Natural killer cell treated with Interleukin-12 subunit alpha and Interleukin-12 subunit beta and Interleukin-15 and Interleukin-18, amount 100 ng/mL, for 72 hours (primary cell): ENCODE measurements around the gene RRP15. TPM values are rescaled to one million over a fixed set of nuclear protein-coding genes. Genes with fewer than 3 reads are reported as not detected.
"Not testable (repeated sequence)": the region's sequence is repeated elsewhere in the genome, so short reads cannot be mapped to it uniquely, and the experiment has no call there.

Experiments used
- ATAC-seq, 2 donors: fragments of 150-1000 bp; cut with Tn5 transposase in 1 of 2; sonication (Bioruptor Pico), chemical (Tn5 transposase) in 1 of 2; 2 replicates each; pipeline ENCODE4 v1.10.0; 2021
- DNase-seq: peaks from one replicate; pipeline ENCODE4 v3.0.0; 2022; ENCODE audit warnings: low spot score
- H3K27ac Mint-ChIP-seq, 2 donors: 1 replicate in 1 of 2; 2 replicates in 1 of 2; pipeline ENCODE4 v1.8.0; 2022; ENCODE audit warnings: mixed read lengths in 2 of 2, mild to moderate bottlenecking in 1 of 2, moderate library complexity in 1 of 2
- H3K27me3 Mint-ChIP-seq, 2 donors: 1 replicate in 1 of 2; 2 replicates in 1 of 2; pipeline ENCODE4 v1.8.0; 2022; ENCODE audit warnings: mixed read lengths in 2 of 2
- H3K36me3 Mint-ChIP-seq: one replicate; pipeline ENCODE4 v1.8.0; 2022; ENCODE audit warnings: mixed read lengths
- H3K4me1 Mint-ChIP-seq, 2 donors: 1 replicate in 1 of 2; 2 replicates in 1 of 2; pipeline ENCODE4 v1.8.0; 2022; ENCODE audit warnings: low read depth in 2 of 2, mixed read lengths in 2 of 2, mild to moderate bottlenecking in 1 of 2
- H3K4me3 Mint-ChIP-seq: one replicate; pipeline ENCODE4 v1.8.0; 2022; ENCODE audit warnings: mixed read lengths
- H3K9me3 Mint-ChIP-seq: 2 replicates; pipeline ENCODE4 v1.8.0; 2022; ENCODE audit warnings: mixed read lengths
- total RNA-seq, 2 donors: library from RNA; stranded (reverse); gene quantifications; one replicate each; pipeline ENCODE4 v1.2.3, GENCODE V29; 2022

Gene RRP15
- total RNA-seq, 2 donors from 2014 or later = 23.9 to 32.4 TPM

DNA sequence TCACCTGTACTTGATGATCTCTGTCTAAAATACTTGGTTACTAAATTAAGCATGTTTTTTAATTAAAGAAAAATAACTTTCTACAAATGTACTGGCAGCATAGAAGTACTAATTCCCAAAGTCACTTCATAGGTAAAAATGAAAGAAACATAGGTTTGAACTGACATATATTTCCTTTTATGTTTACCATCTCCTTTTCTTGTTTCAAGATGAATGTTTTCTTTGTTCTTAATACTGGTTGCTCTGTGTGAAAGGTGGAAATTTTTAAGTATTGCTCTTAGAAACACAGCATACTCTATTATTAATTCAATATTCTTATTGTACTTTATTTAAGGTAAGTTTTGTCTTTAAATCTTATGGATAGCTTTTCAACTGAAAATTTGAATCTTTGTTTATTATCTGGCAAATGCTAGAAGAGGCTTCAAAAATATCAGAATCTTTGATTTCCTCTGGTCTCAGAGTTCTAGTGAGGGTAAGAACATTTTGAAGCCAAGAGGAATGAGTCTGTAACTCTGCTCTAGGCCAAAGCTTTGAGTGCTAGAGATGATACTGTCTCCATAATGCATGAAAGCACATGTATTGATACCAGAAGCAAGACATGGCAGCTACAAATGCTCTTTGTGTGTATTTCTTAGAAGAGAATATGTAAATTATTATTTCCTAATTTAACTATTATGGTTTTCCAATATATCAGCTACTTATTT, 18.2 kb downstream of the RRP15 start:
- Mint-ChIP-seq H3K27me3 (no peaks in the 10 kb centered on the region), H3K27ac (no peak overlapping the region), H3K9me3 (no peaks in the 10 kb centered on the region), H3K36me3 (peaks cover 9% of the 10 kb centered on the region), H3K4me3 (no peak overlapping the region), H3K4me1 (peaks cover 0 to under 1% of the 10 kb centered on the region in 2 donors)
- DNase-seq (no peak), ATAC-seq (no peak)

DNA sequence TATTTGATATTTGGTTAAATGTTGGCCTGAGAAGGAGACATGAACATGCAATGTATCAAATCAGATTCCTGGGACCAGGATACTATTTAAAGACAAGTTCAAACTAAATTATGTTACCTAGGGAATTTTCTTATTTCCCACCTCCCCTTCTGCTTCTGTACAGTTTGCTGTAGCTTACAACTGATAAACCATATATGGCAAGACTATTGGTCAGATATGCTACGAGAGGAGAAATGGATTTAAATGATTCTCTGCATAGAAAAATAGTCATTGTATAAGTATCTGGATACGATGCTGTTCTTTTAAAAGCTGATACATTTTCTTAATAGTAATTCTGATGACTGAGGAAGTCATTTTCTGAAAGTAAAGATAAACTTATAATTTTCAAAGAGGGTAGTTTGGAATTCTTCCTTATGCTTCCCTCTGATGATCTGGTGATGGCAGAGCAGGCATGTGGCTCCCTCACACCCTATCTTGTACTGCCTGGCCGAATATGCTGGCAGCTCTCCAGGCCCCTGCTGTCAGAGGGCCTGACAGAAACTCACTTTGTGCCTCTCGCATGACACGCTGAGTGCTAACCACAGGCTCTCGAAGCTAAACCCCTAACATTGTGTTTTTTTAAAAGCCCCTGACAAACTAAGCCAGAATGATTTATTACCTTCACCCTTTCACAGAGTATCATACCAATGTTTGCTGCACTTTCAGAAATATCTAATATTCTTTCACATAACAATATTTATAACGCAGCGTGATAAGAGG, 19.4 kb downstream of the RRP15 start:
- H3K4me1 Mint-ChIP-seq = no peaks in the 10 kb centered on the region
- no peak overlapping the region for H3K27ac Mint-ChIP-seq
- H3K4me3 Mint-ChIP-seq = no peak overlapping the region
- ATAC-seq (no peak), DNase-seq (no peak)
- peaks cover 9% of the 10 kb centered on the region for H3K36me3 Mint-ChIP-seq
- no peaks in the 10 kb centered on the region for H3K9me3 Mint-ChIP-seq
- H3K27me3 Mint-ChIP-seq = no peaks in the 10 kb centered on the region

DNA sequence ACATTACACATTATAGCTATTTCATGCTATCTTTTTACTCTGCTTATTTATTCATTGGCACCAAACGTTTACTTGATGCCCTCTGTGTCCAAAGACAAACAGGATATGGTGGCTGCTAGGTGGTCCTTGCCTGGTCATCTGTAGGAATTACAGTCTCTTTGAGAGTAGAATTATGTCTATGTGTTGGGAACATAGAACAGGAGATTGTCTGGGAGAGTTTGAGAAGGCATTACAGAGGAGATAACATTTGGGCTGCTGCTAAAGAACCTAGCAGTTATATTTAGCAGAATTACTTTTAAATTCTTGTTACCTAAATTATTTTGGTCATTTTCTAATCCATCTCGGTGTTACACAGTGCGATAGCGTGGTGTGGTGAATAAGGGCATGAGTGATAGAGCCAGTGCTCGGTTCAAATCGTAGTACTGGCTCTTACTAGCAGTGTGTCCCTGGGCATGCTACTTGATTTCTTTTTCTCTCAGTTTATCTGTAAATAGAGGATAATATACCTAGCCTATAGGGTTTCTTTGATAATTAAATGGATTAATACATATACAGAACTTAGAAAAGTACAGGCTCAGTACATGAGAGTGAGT, 20.5 kb downstream of the RRP15 start:
- DNase-seq (no peak), ATAC-seq (no peak)
- Mint-ChIP-seq H3K4me1 (no peaks in the 10 kb centered on the region), H3K36me3 (peaks cover 9% of the 10 kb centered on the region), H3K9me3 (no peaks in the 10 kb centered on the region), H3K27ac (no peak overlapping the region), H3K27me3 (no peaks in the 10 kb centered on the region), H3K4me3 (no peak overlapping the region)

DNA sequence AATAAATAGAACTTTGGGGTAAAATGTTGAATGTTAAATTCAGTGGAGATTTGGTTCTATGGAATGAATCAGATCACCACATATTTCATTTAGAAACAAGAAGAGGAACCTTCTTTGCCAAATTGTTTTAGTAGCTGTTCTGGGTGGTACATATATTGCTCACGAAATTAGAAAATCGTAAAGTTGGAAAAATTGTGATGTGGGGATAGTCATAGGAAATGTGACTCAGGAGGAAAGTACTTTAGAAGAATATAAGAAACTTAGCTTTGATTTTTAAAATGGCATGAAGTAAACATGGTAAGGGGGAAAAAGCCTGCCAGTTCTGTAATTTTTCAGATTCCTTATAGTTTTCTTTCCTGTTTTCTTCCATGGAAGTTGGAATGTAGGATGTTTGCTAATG, 27.4 kb downstream of the RRP15 start:
- H3K27ac Mint-ChIP-seq = no peak overlapping the region
- no peaks in the 10 kb centered on the region for H3K4me1 Mint-ChIP-seq
- DNase-seq (no peak), ATAC-seq (no peak)
- peaks cover 17% of the 10 kb centered on the region for H3K36me3 Mint-ChIP-seq
- H3K27me3 Mint-ChIP-seq = no peaks in the 10 kb centered on the region
- no peak overlapping the region for H3K4me3 Mint-ChIP-seq
- no peaks in the 10 kb centered on the region for H3K9me3 Mint-ChIP-seq

DNA sequence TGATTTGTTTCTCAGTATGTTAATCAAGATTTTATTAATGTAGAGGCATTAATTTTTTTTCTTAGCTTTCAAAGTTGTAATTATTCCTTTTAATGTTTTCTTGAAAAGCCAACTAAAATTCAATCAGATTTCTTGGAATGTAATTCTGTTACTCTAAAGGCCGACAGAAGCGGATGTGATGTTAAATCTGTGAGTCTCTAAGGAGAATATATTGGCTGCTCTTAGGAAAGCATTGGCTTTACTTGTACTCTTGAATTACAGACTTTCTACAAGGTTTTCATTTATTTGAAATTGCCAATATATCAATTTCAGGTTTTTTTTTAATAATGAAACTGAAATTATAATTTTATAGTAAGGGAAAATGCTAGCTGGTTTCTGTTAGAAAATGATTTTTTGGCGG, 29.2 kb downstream of the RRP15 start:
- H3K4me1 Mint-ChIP-seq = no peaks in the 10 kb centered on the region
- no peaks in the 10 kb centered on the region for H3K9me3 Mint-ChIP-seq
- no peak overlapping the region for H3K27ac Mint-ChIP-seq
- H3K4me3 Mint-ChIP-seq = no peak overlapping the region
- DNase-seq (no peak), ATAC-seq (no peak)
- H3K27me3 Mint-ChIP-seq = no peaks in the 10 kb centered on the region
- peaks cover 13% of the 10 kb centered on the region for H3K36me3 Mint-ChIP-seq

DNA sequence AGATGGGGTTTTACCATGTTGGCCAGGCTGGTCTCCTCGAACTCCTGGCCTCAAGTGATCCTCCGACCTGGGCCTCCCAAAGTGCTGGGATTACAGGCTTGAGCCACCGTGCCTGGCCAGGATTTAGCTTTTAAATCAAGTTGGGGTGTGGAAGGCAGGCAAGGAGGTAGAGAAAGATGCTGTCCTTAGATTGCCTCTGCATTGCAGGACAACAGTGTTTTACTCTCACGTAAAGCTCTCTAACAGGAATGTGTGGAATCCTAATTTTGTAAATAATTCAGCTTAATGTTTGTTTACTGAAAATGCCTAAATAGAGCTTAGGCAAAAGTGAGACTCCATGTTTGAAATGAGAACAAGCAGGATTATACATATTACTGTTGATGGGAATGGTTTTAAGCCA, 30.5 kb downstream of the RRP15 start:
- no peak for DNase-seq

DNA sequence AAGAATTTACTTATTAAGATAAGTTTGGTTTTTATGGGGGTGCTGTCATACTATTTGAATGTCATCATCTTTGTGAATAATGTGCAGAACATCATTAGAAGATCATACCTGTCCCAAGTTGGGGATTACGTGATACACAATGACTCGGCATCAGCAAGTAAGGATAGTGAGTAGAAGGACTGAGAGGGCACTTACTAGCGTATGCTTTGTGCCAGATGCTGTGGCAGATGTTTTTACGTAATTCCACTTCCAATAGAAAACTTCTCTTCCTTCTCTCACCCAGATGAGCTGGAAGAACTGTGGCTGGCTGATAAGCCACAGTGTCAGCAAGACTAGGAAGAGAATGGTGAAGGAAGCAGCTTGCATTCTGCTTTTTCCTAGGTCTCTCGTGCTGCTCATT, 32.0 kb downstream of the RRP15 start:
- Mint-ChIP-seq H3K36me3 (peaks cover 6% of the 10 kb centered on the region), H3K4me1 (no peaks in the 10 kb centered on the region), H3K27ac (no peak overlapping the region), H3K9me3 (no peaks in the 10 kb centered on the region), H3K27me3 (no peaks in the 10 kb centered on the region), H3K4me3 (no peak overlapping the region)
- DNase-seq = no peak
- no peak for ATAC-seq

More for the DNA sequence above, 30.5 kb downstream of the RRP15 start:
- no peak for ATAC-seq
- H3K27me3 Mint-ChIP-seq = no peaks in the 10 kb centered on the region
- H3K36me3 Mint-ChIP-seq = peaks cover 13% of the 10 kb centered on the region
- no peak overlapping the region for H3K4me3 Mint-ChIP-seq
- no peak overlapping the region for H3K27ac Mint-ChIP-seq
- no peaks in the 10 kb centered on the region for H3K4me1 Mint-ChIP-seq
- no peaks in the 10 kb centered on the region for H3K9me3 Mint-ChIP-seq

DNA sequence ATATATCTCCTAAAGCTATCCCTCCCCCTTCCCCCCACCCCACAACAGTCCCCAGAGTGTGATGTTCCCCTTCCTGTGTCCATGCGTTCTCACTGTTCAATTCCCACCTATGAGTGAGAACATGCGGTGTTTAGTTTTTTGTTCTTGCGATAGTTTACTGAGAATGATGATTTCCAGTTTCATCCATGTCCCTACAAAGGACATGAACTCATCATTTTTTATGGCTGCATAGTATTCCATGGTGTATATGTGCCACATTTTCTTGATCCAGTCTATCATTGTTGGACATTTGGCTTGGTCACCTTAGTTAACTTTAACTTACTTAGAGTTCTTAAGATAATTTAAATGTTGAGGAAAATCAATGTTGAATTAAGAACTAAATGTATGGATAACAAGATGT, 35.1 kb downstream of the RRP15 start:
- not testable (repeated sequence) for H3K27ac Mint-ChIP-seq, H3K4me1 Mint-ChIP-seq, H3K9me3 Mint-ChIP-seq, DNase-seq, H3K36me3 Mint-ChIP-seq, H3K27me3 Mint-ChIP-seq, H3K4me3 Mint-ChIP-seq, ATAC-seq

DNA sequence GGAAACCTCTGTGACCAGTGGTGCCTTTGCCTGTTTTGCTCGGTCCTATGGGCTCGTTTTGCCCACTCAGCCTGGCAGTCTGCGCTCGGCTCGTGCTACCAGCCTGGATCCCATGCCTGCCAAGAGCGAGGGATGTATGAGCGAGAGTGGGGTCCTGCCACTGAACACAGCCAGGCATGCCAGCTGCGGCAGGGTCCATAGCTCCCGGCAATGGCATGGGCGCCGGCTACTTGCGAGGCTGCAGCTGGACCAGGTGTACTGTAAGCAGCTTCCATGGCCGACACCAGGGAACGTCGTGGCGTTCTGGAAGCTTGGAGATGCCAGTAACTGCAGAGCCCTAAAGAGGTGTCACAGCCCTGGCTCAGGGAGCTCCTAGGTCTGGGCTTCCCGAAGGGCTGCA, 37.7 kb downstream of the RRP15 start:
- H3K9me3 Mint-ChIP-seq = no peaks in the 10 kb centered on the region
- no peak overlapping the region for H3K4me3 Mint-ChIP-seq
- DNase-seq (no peak), ATAC-seq (peak in 1 of 2 donors; percentile 24)
- no peaks in the 10 kb centered on the region for H3K36me3 Mint-ChIP-seq
- H3K27ac Mint-ChIP-seq = no peak overlapping the region
- no peaks in the 10 kb centered on the region for H3K4me1 Mint-ChIP-seq
- no peaks in the 10 kb centered on the region for H3K27me3 Mint-ChIP-seq

DNA sequence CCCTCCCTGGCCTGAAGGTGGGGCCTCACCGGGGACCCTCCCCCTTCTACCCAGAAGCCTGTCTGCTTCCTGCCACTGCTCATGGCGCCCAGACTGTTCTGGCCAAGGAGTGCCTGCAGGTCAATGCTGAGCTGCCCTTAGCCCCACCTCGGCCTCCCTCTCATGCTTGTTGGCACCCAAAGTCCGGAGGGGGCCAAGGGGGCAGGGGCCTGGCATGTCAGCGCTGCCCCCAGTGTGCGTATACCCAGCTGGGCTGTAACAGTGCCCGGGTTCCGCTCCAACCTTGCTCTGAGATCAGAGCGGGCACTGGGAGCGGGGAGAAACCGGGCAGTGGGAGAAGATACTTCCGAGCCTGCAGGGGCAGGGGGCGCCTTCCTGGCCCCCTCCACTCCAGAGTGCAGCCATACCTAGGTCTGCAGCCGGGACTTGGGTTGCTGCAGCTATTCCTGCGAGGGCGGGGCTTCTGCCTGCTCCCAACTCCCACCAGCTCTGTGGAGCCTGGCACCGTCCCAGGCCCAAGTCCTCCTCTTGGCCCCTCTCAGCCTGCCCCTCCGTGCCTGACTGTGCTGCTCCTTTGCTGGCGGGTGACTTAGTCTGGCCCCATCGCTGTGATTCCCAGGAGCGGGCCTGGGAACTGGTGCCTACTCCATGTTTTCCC, 38.6 kb downstream of the RRP15 start:
- Mint-ChIP-seq H3K27me3 (no peaks in the 10 kb centered on the region), H3K9me3 (no peaks in the 10 kb centered on the region), H3K27ac (no peak overlapping the region), H3K36me3 (no peaks in the 10 kb centered on the region), H3K4me3 (no peak overlapping the region), H3K4me1 (no peaks in the 10 kb centered on the region)
- ATAC-seq (peak; percentile 20 to 32), DNase-seq (no peak)

DNA sequence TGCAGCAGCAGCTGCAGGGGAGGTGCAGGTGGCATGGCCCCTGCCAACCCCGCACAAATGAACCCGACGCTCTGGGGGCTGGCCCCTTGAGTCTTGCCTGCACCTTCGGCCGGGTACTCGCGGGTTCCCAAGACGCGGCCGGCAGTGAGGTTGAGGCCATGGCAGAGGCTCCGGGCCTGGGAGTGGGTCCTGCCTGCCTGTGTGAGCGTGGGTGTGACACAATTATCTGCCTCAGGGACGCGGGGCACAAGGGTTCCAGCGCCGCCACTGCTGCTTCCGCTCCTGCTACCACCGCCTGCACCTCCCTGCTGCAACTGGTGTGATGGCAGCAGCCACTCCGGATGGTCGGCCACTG, 39.1 kb downstream of the RRP15 start:
- DNase-seq (no peak), ATAC-seq (peak; percentile 20 to 45)
- H3K27me3 Mint-ChIP-seq = no peaks in the 10 kb centered on the region
- H3K36me3 Mint-ChIP-seq = no peaks in the 10 kb centered on the region
- H3K9me3 Mint-ChIP-seq = no peaks in the 10 kb centered on the region
- no peak overlapping the region for H3K27ac Mint-ChIP-seq
- no peak overlapping the region for H3K4me3 Mint-ChIP-seq
- no peaks in the 10 kb centered on the region for H3K4me1 Mint-ChIP-seq

DNA sequence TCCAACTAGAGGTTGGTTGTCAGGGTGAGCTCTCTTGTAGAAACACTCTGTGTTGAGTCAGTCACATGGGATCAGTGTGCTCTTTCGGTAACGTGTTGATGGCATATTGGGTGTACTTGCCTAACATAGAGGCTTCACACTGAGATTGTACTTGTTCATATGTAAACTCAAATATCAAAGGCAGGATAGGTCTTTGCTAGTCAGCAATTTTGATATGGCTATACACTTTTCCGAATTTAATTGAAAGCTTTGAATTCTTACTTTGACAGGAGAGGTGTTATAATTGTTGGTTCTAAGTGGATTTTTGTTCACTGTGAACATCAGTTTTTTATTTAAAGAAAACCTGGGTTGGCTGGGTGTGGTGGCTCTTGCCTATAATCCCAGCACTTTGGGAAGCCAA, 43.7 kb downstream of the RRP15 start:
- DNase-seq (no peak), ATAC-seq (no peak)
- Mint-ChIP-seq H3K9me3 (no peaks in the 10 kb centered on the region), H3K36me3 (no peaks in the 10 kb centered on the region), H3K27me3 (no peaks in the 10 kb centered on the region), H3K27ac (no peak overlapping the region), H3K4me1 (no peaks in the 10 kb centered on the region), H3K4me3 (no peak overlapping the region)

DNA sequence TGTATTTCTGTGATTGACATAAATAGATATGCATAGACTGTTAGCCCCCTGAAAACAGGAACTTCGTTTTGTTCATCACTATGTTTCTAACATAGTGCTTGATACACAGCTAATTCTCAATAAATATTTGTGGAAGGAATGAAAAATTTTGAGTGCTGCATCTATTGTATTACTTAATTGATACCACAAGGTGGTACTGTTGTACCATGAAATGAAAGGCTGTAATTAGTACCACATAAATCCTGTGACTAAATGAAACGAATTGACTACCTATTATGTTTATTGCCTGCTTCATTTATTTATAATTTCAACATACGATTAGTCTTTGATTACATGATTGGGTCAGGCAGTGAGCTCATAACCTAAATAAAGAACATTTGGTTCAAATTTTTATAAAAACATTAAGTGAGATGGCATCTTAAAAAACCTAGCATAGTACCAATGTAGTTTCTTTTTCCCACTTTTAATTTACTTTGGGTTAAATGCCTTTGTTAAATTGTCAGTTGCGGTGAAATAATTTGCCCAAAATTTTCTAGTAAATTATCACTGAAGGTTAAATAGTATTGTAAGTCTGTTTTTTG, 45.0 kb downstream of the RRP15 start:
- ATAC-seq = no peak

DNA sequence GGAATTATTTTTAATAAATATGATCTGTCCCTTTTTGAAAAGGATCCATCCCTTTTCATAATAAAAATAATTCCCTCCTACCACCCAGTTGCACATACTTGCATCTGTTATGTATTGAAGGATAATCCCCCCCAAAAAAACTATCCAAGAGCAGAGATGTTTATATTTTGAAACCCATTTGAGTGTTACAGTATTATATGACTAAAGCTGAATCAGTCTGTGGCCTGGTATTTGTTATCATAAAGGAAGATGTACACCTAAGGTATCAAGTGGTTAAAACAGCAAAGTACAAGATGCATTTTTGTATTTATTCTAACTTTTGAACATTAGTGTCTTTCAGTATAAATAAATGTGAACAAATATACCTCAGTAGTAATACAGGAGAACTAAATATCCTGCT, 47.3 kb downstream of the RRP15 start:
- no peaks in the 10 kb centered on the region for H3K27me3 Mint-ChIP-seq
- ATAC-seq (no peak), DNase-seq (no peak)
- H3K4me3 Mint-ChIP-seq = no peak overlapping the region
- no peaks in the 10 kb centered on the region for H3K4me1 Mint-ChIP-seq
- H3K36me3 Mint-ChIP-seq = no peaks in the 10 kb centered on the region
- H3K9me3 Mint-ChIP-seq = no peaks in the 10 kb centered on the region
- H3K27ac Mint-ChIP-seq = no peak overlapping the region

More for the DNA sequence above, 45.0 kb downstream of the RRP15 start:
- DNase-seq = no peak
- Mint-ChIP-seq H3K36me3 (no peaks in the 10 kb centered on the region), H3K27ac (no peak overlapping the region), H3K27me3 (no peaks in the 10 kb centered on the region), H3K4me3 (no peak overlapping the region), H3K9me3 (no peaks in the 10 kb centered on the region), H3K4me1 (no peaks in the 10 kb centered on the region)
